HG03097 (cell line): ENCODE results near the gene TMEM150B.

ENCODE experiments used
- ATAC-seq: cut with Tn5 transposase; IDR thresholded peaks from one replicate; pipeline ENCODE4 v1.9.1; 2021; ENCODE audit not compliant: unreplicated experiment, low FRiP score

TMEM150B gene, protein sequence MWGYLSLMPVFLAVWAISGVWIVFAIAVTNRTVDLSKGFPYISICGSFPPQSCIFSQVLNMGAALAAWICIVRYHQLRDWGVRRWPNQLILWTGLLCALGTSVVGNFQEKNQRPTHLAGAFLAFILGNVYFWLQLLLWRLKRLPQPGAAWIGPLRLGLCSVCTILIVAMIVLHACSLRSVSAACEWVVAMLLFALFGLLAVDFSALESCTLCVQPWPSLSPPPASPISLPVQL

DNA sequence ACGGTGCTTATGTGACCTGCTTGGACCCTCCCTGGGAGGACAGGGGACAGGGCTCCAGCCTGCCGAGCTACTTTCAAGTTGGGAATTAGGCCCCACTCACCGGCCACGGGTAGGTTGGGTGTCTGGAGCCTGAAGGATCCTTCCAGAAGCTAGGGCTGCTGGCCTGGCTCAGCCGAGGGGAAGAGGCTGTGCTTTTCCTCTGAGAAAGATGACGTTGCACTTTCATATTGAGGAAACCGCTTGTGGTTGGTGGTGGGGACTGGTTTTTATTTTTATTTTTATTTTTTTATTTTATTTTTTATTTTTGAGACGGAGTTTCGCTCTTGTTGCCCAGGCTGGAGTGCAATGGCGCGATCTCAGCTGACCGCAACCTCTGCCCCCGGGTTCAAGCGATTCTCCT, at the start of gene TMEM150B:
TSS of gene TMEM150B (minus strand) at position 170 of the 400 bp plus-strand sequence. CDS start 4,305 bp downstream, outside the sequence.
- no peak for ATAC-seq

DNA sequence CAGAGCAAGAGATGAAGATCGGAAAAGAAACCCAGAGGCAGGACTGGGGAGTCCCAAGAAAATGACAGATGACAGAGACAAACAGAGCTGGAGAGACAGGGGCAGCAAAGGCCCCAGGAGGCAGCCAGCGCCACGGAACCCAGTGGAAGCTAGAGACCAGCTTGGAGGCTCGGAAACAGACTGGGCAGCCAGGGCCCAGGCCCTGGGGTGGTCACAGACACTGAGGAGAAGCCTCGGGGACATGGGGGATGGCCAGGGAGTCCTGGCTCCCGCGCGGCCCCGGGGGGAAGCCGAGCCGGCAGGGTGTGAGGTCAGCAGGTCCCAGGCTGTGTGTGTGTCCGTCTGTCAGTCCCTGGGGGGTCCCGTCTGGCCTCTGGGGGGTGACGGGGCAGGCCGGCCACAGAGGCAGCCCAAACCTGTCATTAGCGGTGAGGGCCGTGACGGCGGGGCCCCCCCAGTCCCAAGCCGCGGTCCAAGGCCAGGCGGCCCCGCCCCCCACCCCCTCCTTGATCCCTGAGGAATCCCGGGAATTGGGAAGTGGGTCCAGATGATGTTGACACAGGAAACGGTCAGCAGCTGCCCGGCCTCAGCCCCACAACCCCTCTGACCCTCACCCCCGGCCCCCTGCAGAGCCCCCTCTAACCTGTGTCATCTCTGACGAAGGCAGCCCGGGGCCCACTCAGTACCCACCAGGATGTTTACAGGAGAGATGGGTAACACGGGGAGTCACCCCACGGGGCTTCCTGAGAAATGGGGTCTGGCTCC, 49.0 kb upstream of the TMEM150B start:
- no peak for ATAC-seq

DNA sequence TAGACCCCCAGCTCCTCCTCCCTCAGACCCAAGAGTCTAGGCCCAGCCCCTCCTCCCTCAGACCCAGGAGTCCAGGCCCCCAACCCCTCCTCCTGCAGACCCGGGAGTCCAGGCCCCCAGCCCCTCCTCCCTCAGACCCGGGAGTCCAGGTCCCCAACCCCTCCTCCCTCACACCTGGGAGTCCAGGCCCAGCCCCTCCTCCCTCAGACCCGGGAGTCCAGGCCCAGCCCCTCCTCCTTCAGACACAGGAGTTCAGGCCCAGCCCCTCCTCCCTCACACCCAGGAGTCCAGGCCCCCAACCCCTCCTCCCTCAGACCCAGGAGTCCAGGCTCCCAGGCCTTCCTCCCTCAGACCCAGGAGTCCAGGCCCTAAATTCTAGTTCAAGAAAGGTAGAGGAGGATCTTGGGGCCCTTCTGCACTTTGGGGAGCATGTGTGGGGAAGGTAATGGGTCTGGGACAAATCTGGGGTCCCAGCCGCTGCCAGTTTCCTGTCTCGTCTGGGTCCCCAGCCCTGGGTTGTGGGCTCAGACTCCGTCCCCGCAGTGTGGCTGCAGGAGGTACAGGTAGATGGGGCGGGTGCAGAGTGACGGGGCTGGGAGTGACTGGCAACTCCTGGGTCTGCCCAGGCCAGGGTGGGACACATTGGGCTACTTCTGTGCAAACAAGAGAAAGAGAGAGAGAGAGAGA, 48.3 kb upstream of the TMEM150B start:
- no peak for ATAC-seq

DNA sequence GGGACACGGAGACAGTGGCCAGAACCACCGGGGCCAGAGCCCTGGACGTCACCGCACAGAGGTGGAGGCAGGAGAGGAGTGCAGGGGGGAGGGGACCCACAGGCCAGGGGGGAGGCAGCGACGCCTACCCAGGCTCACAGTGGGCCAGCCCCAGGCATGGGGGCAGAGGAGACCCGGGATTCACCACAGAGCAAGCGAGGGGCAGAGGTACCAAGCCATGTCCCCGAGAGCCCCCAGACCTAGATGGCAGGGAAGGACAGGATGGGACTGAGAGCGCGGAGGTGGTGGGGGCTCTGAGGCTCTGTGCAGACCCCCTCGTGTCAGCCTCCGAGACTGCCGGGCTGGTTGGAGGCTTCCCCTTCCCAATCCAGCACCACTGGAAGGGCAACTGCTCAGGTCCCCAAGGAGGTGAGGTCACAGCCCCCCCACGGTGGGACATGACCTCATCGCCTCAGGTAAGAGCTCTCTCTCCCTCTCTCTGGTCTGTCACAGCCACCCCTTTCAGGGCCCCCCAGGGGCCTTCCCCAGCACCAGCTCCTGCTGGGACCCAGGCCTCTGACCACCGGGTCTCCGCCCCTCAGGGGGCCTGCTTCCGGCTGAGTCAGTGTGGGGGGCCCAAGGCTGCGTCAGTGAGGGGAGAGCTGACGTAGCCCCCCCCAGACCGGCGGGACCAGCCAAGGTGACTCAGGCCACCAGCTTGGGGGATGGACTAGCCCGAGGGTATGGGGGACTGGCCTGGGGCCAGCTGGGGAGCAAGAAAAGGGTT, 47.4 kb upstream of the TMEM150B start:
- no peak for ATAC-seq

DNA sequence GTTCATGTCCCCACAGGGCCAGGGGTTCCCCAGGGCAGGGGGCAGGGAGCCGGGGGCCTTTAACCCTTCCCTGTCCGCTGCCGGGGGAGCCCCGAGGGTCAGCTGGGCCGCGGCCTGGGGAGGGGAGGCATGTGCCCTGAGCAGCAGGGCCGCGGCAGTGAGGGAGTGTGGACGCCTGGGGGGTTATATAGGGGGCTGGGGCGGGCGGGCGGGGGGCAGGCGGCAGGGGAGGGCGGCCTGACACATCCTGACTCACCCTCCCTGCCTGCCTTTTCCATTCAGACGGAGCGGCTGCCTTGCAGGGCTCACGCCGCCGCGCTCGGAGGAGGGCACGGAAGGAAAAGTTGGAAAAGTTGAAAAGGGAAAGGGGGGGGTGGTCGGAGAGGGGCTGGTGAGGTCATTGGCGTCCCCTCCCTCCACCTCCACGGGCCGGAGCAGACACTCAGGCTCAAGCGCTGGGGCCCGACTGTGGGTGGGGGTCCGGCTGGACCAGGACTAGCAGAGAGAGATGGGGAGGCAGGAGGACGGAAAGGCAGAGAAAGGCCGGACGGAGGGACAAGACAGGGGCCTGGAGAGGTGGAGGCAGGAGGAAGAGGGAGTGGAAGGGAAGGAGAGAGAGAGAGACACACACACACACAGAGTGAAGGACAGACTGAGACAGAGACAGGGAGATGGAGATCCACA, 45.3 kb upstream of the TMEM150B start, which contains the start of gene IL11:
TSS of gene IL11 (minus strand) at position 159 of the 684 bp plus-strand sequence. CDS start at position 6, 153 bp downstream.
- no peak for ATAC-seq

DNA sequence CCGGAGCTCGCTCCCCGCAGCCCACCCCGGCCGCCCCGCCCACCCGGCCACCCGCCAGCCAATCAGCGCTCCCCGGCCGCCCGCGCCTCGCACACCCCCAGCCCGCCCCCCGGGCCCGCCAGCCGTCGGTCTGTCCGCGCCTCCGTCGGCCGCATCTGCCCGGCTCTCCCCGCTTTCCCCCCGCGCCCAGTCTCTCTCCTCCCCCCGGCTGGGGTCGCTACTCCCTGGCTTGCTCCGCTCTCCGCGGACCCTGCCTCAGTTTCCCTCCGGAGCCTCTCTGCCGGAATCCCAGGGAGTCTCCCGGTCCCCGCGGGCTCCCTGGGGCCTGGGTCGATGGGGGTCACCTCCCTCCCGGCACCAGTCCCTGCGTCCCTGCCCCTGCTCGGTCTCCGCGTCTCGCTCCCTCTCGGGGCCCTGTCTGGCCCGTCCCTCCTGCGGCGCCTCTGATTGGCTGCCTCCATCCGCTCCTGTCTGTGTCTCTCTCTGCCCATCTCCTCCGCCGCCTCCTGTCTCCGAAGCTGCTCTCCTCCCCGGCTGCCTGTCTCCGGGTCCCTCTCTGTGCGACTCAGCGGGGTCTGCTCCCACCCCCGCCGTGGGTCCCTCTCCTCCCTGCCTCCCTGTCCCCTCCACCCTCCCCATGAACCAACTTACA, 44.6 kb upstream of the TMEM150B start:
- ATAC-seq = no peak

DNA sequence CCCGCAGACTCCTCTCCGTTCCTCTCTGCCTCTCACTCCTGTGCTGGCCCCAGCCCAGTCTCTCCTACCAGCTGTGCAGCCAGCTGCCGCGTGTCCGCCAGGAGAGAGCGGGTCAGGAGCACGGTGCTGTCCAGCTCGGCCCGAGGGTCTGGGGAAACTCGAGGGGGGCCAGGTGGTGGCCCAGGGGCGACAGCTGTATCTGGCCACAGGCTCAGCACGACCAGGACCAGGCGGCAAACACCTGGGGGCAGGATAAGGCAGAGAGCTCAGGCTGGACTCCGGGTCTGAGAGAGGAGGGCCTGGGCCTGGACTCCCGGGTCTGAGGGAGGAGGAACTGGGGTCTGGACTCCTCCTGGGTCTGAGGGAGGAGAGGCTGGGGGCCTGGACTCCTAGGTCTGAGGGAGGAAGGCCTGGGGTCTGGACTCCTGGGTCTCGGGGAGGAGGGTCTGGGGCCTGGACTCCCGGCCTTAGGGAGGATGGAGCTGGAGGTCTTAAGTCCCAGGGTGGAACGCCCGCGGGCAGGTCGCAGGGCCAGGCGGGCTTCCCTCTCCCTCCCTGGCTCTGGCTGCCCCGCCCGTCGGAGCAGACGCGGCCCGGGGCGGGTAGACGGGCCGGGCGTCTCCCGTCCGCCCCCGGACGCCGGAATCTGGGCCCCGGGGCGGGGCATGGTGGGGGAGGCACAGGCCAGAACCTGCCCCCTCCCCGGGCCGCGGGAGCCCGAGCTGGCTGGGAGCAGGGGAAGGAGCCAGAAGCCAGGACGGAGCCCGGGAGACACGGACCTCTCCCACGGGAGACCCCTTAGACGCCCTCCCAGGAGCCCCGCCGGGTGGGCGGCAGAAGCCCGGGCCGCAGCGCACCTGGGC, 43.8 kb upstream of the TMEM150B start:
- no peak for ATAC-seq

DNA sequence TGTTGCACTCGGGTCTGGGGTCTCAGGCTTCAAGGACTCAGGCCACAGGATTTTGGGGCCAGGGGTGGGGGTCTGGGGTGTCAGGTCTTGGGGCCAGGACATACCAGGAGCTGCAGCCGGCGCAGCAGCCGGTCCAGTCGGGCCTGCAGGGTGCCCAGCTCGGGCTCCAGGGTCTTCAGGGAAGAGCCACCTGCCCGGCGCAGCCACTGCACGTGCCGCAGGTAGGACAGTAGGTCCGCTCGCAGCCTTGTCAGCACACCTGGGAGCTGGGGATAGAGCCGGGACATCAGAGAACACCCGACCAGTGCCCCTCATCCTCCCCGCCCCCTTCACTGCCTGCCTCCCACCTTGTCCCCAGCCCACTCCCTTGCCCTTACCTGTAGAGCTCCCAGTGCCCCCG, 43.0 kb upstream of the TMEM150B start:
- no peak for ATAC-seq

DNA sequence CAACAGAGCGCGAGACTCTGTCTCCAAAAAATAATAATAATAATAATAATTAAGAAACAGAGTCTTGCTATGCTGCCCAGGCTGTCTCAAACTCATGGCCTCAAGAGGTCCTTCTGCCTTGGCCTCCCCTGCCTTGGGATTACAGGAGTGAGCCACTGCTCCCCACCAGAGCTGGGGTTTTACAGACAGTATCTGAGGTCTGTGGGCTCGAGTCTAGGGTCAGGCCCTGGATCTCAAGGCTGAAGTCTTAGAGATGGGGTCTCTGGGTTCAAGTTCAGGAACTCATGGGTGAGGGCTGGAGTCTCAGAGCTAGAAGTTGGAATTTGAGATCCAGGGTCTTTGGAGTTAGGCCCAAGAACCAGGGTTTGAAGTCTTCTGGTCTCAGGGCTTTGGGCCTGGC, 41.6 kb upstream of the TMEM150B start:
- no peak for ATAC-seq

DNA sequence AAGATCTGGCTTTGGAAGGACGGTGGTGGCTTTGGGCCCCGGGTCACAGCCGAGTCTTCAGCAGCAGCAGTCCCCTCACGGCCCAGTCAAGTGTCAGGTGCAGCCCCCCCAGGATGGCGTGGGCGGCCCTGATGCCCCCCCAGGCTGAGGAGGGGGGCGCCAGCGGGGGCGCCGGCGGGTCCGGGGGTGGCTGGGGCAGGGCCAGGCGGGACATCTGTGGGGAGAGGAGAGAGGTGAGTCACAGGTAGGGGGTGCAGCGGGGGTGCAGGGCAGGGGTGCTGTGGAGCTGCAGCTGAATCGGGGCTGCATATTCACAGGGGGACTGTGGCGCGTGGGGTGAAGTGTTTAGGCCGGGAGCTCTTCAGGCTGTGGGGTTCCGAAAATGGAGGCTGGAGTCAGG, 40.8 kb upstream of the TMEM150B start:
- no peak for ATAC-seq

DNA sequence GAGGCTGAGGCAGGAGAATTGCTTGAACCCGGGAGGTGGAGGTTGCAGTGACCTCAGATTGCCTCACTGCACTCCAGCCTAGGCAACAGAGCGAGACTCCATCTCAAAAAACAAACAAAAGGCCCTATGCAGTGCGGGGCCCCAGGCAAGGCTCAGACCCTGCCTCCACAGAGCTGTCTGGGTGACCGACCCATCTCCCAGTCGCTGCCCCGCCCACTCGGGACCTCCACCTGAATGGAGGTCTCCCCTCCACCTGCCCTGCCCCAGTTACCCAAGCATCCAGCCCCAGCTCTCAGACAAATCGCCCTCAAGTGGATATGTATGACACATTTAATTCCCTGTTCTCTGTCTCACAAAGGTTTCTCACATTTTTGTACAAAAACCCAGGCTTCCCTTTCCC, 40.1 kb upstream of the TMEM150B start:
- no peak for ATAC-seq

DNA sequence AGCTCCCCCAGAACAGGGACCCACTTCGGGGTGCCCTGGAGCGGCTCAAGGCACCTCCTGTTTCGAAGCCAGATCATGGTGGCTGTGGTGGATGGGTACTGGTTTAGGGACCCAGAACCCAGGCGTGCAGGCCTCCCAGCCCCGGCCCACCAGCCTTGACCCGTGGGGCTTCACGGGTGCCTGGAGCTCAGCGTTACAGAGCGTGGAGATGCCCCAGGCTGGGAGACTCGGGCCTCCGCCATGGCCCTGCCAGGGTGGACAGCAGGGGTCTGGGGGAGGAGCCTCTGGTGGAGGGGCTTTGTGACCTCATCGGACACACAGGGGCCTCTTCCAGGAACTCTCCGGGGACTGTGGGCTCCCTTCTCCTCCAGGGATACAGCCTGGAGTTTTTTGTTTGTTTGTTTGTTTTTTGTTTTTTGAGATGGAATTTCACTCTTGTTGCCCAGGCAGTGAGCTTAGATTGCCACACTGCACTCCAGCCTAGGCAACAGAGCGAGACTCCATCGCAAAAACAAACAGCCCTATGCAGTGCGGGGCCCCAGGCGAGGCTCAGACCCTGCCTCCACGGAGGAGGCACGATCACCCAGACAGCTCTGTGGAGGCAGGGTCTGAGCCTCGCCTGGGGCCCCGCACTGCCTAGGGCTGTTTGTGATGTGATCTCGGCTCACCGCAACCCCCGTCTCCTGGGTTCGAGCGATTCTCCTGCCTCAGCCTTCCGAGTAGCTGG, 38.0 kb upstream of the TMEM150B start, which contains the start of gene GARIN5B:
TSS of gene GARIN5B (minus strand) at position 271 of the 727 bp plus-strand sequence. CDS start at position 77, 194 bp downstream.
- no peak for ATAC-seq

DNA sequence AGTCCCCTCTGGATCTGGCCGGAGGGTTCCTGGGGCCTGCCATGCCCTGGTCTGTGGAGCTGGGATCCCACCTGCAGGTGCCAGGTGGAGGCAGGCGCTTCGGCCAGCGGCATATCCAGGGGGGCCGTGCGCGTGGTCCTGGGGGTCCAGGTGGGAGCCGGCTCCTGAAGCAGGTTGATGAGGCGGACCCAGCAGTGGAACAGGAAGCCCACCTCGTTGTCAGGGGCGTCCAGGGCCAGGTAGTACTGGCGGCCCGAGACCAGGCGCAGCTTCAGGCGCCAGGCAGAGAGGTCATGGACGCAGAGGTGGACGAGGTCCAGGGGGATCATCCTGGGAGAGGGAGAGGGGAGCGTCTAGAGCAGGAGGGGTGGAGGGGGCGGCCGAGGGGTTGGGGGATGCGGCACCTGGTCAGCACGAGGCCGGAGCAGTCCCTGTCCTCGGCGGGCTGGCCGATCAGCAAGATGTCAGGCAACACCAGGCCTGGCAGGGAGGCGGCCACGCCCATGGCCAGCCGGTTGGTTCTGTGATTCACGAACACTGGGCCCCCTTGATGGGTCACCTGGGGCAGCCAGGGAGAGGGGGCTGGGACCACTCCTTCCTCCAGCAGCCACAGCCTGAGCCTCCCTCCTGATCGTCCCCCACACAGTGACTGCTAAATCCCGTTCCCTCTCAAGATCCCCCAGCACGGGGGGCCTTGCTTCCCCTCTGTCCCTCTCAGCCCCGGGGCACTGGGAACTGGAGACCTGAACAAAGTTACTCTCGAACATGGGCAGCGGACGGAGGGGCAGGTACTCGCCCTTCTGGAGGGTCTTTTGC, 37.2 kb upstream of the TMEM150B start:
- no peak for ATAC-seq

DNA sequence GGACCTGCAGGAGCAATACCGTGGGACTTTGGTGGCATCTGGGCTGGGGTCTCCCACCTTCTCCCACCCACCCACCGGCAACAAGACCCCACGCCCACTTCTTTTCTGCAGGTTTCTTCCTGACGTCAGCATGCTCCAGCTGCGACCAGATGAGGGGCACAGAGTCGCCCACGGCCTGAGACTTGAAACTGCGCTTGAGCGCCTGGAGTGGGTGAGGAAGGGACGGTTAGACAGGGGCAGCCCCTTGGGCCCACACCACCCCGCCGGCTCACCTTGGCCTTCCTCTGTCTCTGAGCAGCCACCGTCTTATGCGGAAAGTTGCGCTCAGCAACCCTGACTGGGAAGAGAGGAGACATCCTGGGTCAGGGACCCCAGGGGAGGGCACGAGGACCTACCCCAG, 35.8 kb upstream of the TMEM150B start:
- ATAC-seq = no peak

DNA sequence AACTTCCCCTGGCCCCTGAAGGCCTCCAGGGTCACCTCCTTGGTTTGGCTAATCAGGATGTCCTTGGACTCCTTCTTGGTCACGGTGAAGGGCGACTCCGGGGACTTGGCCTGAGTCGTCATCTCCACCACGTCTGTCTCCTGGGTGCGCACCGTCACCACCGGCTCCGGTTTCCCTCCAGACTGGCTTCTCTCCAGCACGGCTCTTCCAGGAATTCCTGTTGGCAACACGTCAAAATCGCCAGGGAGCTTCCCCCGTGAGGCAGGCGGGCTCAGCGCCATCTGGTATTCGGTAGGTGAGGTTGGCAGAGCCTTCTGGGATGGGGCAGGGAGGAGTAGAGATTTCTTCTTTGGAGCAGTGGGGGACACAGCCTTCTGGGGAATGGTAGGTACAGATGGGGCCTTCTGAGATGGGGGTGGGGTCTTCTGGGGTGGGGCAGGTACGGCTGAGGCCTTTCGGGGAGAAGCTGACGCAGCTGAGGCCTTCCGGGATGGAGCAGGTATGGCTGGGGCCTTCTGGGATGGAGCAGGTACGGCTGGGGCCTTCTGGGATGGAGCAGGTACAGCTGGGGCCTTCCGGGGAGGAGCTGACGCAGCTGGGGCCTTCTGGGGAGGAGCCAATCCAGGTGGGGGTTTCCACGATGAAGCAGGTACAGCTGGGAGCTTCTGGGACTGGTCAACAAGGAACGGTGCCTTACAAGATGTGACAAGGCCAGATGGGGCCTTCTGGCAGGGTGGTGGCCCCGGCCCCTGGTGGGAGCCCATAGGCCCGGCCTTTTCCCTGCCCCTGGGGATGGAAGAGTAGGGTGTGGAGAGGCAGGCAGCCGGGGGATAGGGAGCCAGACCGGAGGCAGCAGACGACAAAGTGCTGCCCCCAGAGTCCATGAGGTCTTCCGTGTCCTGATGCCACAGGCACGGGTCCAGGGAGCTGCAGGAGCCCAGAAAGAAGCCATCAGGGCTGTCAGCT, 34.1 kb upstream of the TMEM150B start:
- ATAC-seq = no peak

DNA sequence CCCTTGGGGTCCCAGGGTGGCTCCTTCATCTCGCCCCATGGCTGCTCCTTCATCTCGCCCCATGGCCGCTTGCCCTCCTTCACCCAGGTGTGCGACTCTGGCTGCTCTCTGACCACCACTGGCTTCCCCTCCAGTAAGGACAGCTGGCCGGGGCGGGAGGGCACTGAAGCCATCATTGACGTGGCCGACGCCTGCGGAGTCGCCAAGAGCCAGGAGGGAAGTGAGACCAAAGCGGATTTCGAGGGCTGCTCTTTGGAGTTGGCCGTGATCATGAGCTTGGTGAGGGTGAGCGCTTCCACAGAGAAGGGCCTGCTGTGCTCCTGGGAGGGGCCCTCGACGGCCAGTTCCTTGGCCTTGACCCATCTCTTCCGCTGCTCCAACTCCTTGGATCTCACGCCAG, 33.4 kb upstream of the TMEM150B start:
- ATAC-seq = no peak
